Middle frontal gyrus (tissue), 1 donor: Measurements from ENCODE around the gene KCNQ1.

Source experiments
- DNase-seq: peaks from one replicate; pipeline ENCODE4 v3.0.0-alpha.2; 2015; ENCODE audit warnings: low spot score; ENCODE audit errors: extremely low spot score

KCNQ1 gene

GRCh38 chr11:2677127-2677526 lies 232.3 kb downstream of the KCNQ1 start:
- no peak for DNase-seq

GRCh38 chr11:2678396-2678795 lies 233.6 kb downstream of the KCNQ1 start:
- no peak for DNase-seq

- DNase-seq = no peak
These were observed 234.3 kb downstream of the KCNQ1 start for GRCh38 chr11:2679011-2679676.

GRCh38 chr11:2681408-2682145 lies 236.8 kb downstream of the KCNQ1 start:
- no peak for DNase-seq

GRCh38 chr11:2683806-2684205 lies 239.0 kb downstream of the KCNQ1 start:
- no peak for DNase-seq

GRCh38 chr11:2684581-2684980 lies 239.8 kb downstream of the KCNQ1 start:
- no peak for DNase-seq

GRCh38 chr11:2685051-2685450 lies 240.2 kb downstream of the KCNQ1 start:
- no peak for DNase-seq

- no peak for DNase-seq
These were observed 241.0 kb downstream of the KCNQ1 start for GRCh38 chr11:2685566-2686359.

GRCh38 chr11:2686360-2687222 lies 241.8 kb downstream of the KCNQ1 start:
- DNase-seq = no peak

GRCh38 chr11:2687223-2687530 lies 242.4 kb downstream of the KCNQ1 start:
- no peak for DNase-seq

- DNase-seq = no peak
These were observed 243.0 kb downstream of the KCNQ1 start for GRCh38 chr11:2687782-2688191.

- DNase-seq = no peak
These were observed 243.8 kb downstream of the KCNQ1 start for GRCh38 chr11:2688381-2689231.

- DNase-seq = no peak
These were observed 245.1 kb downstream of the KCNQ1 start for GRCh38 chr11:2689651-2690575.

- no peak for DNase-seq
These were observed 246.0 kb downstream of the KCNQ1 start for GRCh38 chr11:2690596-2691354.

- DNase-seq = no peak
These were observed 246.6 kb downstream of the KCNQ1 start for GRCh38 chr11:2691355-2691761.

GRCh38 chr11:2691991-2692875 lies 247.4 kb downstream of the KCNQ1 start:
- DNase-seq = no peak
